Mucosa of descending colon (tissue), 3 donors: Measurements from ENCODE around the gene RAB4B. TPM values are rescaled to one million over a fixed set of nuclear protein-coding genes. Genes with fewer than 3 reads are reported as not detected.

Source experiments
- ATAC-seq: fragments of 200-7000 bp; cut with Tn5 transposase; one replicate; pipeline ENCODE4 v1.9.1; 2020; ENCODE audit warnings: mild to moderate bottlenecking, moderate library complexity
- DNase-seq, 3 donors: peaks; one replicate each; pipeline ENCODE4 v3.0.0-alpha.2; 2020
- H3K36me3 ChIP-seq: fragments of 200-600 bp; one replicate; pipeline ENCODE4 v1.8.0; 2021; ENCODE audit warnings: low read depth, mild to moderate bottlenecking
- H3K4me1 ChIP-seq: fragments of 200-600 bp; one replicate; pipeline ENCODE4 v1.8.0; 2021; ENCODE audit warnings: low read depth, mild to moderate bottlenecking
- H3K4me3 ChIP-seq: fragments of 200-600 bp; one replicate; pipeline ENCODE4 v1.8.0; 2021; ENCODE audit warnings: mild to moderate bottlenecking
- H3K9me3 ChIP-seq: fragments of 200-600 bp; one replicate; pipeline ENCODE4 v1.8.0; 2021; ENCODE audit warnings: mild to moderate bottlenecking
- intact Hi-C, 2 donors: fragments of 100-400 bp; cut with DNase I in 1 of 2; cut with micrococcal nuclease in 1 of 2; formaldehyde crosslinking; loops; one replicate each; pipeline versions ENCODE4 v1.11.0 to v1.11.1; 2022; cut with DNase I, micrococcal nuclease
- total RNA-seq, 3 donors: library from RNA; stranded (reverse); fragmentation: NEBNext Ultra II Directional in 2 of 3; extraction: Animal tissue kit (Norgen Biotek cat#: 25700) in 2 of 3; gene quantifications; one replicate each; pipeline versions ENCODE4 v1.2.1 to v1.2.4, GENCODE V29; 2021 to 2023
- TF ChIP-seq, protein P1 (sequence below): fragments of 200-600 bp; IDR thresholded peaks from one replicate; pipeline ENCODE4 v1.8.0; 2022; ENCODE audit warnings: antibody characterized with exemption, mild to moderate bottlenecking
- donor health status: DM: no; HTN: no; CAD: no; lungs with moderate emphysema.
- donor health status: DM: no; HTN: no; CAD: no.
- donor health status: DM: no; HTN: yes; CAD: no.

Gene RAB4B
- total RNA-seq, 3 donors from 2014 or later: 46.9 to 68.1 (median 61.0) TPM

DNA sequence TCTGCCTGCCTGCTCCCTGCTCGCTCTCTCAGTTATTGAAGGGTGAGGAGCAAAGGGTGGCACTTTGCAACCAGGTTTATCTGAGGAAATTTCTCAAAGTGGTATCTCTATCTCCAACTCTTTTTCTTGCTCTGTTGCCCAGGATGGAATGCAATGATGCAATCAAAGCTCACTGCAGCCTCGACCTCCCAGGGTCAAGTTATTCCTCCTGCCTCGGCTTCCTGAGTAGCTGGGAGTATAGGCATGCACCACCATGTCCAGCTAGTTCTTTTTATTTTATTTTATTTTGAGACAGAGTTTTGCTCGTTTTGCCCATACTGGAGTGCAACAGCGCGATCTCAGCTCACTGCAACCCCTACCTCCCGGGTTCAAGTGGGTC is 32.7 kb upstream of the RAB4B start:
- DNase-seq (no peak), ATAC-seq (no peak)
- Histone ChIP-seq H3K4me3 (no peak overlapping the region), H3K4me1 (peaks cover 7% of the 10 kb centered on the region), H3K36me3 (peaks cover 2% of the 10 kb centered on the region), H3K9me3 (no peaks in the 10 kb centered on the region)
- TF ChIP-seq, protein P1, sequence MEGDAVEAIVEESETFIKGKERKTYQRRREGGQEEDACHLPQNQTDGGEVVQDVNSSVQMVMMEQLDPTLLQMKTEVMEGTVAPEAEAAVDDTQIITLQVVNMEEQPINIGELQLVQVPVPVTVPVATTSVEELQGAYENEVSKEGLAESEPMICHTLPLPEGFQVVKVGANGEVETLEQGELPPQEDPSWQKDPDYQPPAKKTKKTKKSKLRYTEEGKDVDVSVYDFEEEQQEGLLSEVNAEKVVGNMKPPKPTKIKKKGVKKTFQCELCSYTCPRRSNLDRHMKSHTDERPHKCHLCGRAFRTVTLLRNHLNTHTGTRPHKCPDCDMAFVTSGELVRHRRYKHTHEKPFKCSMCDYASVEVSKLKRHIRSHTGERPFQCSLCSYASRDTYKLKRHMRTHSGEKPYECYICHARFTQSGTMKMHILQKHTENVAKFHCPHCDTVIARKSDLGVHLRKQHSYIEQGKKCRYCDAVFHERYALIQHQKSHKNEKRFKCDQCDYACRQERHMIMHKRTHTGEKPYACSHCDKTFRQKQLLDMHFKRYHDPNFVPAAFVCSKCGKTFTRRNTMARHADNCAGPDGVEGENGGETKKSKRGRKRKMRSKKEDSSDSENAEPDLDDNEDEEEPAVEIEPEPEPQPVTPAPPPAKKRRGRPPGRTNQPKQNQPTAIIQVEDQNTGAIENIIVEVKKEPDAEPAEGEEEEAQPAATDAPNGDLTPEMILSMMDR: no peak
- intact Hi-C loops: no loop called here

DNA sequence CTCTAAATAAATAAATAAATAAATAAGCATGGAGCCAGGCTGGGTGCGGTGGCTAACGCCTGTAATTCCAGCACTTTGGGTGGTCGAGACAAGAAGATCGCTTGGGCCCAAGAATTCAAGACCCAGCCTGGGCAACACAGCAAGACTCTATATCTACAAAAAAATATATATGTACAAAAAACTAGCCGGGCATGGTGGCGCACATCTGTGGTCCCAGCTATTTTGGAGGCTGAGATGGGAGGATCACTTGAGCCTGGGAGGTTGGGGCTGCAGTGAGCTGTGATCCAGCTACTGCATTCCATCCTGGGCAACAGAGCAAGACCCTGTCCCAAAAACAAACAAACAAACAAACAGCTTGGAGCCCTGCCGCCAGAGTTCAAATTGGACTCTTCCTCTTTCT is 30.5 kb upstream of the RAB4B start:
- Histone ChIP-seq H3K4me1 (peaks cover 10% of the 10 kb centered on the region), H3K9me3 (no peaks in the 10 kb centered on the region), H3K36me3 (peaks cover 8% of the 10 kb centered on the region), H3K4me3 (no peak overlapping the region)
- DNase-seq: no peak
- no peak for ATAC-seq
- TF ChIP-seq, protein P1: no peak
- intact Hi-C loops: no loop called here

DNA sequence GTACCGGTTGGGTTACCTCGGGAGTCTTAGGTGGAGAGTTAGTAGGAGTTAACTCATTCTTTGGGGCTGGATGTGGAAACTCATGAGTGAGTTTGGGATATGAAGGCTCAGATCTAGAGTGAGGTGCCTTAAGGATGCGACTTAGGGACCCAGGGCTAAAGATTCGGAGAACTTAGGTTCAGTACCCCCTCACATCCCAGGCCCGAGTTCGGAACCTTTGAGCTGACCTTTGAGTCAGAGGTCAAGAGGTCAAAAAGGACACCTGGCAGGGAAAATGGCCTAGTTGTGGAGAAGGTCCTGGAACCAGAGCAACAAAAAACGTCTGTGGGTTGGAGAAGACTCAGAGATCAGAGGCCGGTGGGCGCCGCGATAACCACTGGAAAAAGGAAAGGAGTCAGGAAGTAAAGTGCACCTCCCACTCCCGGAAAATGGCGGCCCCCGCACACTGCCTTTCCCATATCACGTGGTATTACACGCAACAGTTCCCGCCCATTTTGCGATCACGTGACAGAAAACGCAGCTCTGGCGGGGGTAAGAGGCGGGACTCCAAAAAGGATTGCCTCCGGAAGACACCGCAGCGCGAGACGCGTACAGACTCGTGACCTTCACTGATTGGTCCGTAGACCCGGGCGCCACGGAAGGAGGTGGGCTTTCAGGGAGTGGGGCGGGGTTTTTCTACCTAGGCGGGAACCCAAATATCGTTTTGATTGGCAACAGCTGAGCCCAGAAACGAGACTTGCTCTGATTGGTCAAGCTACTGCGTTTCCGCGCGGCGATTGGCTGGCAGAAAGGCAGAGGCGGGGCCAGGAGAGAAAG is 27.8 kb upstream of the RAB4B start, which contains the start of gene ACTMAP:
ACTMAP (minus strand) TSS at position 420 of the 816 bp plus-strand sequence. CDS start 674 bp downstream, outside the sequence.
- TF ChIP-seq, protein P1: no peak
- Histone ChIP-seq H3K36me3 (peaks cover 8% of the 10 kb centered on the region), H3K4me1 (peaks cover 30% of the 10 kb centered on the region), H3K4me3 (peak within 1 kb of the TSS; percentile 51), H3K9me3 (no peaks in the 10 kb centered on the region)
- DNase-seq (peak; percentile 99 to 100 (median 100)), ATAC-seq (peak; percentile 89)
- intact Hi-C loops: no loop called here

DNA sequence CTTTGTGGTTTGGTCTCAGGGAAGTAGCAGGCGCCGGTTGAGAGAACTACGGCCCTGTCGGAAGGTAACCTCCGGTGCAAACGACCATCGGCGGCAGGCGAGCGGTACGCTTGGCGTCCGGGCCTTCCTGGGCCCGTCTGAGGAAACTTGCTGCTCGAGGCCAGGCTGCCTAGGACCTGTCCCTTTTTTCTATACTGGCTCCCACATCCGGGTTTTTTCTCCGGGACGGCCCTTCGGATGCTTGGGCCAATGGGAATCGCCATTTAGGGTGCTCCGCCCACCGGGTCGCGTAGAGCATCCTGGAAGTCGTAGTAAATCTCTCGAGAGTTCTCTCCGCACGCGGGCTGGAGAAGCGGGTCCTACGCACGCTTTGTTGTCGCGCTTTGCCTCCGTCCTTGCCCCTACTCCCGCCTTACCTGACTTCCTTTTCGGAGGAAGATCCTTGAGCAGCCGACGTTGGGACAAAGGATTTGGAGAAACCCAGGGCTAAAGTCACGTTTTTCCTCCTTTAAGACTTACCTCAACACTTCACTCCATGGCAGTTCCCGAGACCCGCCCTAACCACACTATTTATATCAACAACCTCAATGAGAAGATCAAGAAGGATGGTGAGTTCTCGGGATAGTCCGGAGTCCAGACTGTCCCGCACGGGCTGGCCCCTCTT is 27.0 kb upstream of the RAB4B start, which contains the start of gene SNRPA:
SNRPA (plus strand) TSS at position 330 of the 664 bp plus-strand sequence; CDS start at position 536, 206 bp downstream.
- Histone ChIP-seq H3K4me3 (peak within 1 kb of the TSS; percentile 51), H3K4me1 (peaks cover 38% of the 10 kb centered on the region), H3K9me3 (no peaks in the 10 kb centered on the region), H3K36me3 (peaks cover 8% of the 10 kb centered on the region)
- TF ChIP-seq, protein P1: no peak
- peak; percentile 95 to 99 (median 98) for DNase-seq
- ATAC-seq: peak; percentile 84
- intact Hi-C loops: no loop called here

DNA sequence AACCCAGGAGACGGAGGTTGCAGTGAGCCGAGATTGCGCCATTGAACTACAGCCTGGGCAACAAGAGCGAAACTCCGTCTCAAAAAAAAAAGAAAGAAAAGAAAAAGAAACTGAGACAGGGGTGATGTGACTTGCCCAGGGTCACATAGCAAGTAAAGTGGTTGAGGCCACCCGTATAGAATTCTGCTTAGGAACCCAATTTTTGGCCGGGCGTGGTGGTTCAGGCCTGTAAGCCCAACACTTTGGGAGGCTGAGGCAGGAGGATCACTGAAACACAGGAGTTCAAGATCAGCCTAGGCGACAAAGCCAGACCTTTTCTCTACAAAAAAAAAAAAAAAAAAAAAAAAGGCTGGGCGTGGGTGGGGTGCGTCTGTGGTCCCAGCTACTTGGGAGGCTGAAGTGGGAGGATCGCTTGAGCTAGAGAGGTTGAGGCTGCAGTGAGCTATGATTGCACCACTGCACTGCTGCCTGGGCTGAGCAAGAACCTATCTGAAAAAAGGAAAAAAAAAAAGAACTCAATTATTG is 25.7 kb upstream of the RAB4B start:
- TF ChIP-seq, protein P1: no peak
- H3K9me3 ChIP-seq: no peaks in the 10 kb centered on the region
- ATAC-seq: no peak
- peaks cover 8% of the 10 kb centered on the region for H3K36me3 ChIP-seq
- peak overlapping the region; percentile 51 for H3K4me3 ChIP-seq
- DNase-seq: no peak
- intact Hi-C loops: no loop called here
- H3K4me1 ChIP-seq: peaks cover 42% of the 10 kb centered on the region
